ENCODE results near the gene SLC7A14.

Gene SLC7A14

GRCh38 chr3:170534227-170534626 lies 51.6 kb downstream of the SLC7A14 start:
- no peak for DNase-seq

GRCh38 chr3:170532573-170532972 lies 53.3 kb downstream of the SLC7A14 start:
- DNase-seq = no peak

- no peak for DNase-seq
Measured at GRCh38 chr3:170531657-170532335, 54.1 kb downstream of the SLC7A14 start.

GRCh38 chr3:170531054-170531453 lies 54.8 kb downstream of the SLC7A14 start:
- no peak for DNase-seq

GRCh38 chr3:170529912-170530311 lies 56.0 kb downstream of the SLC7A14 start:
- no peak for DNase-seq

- DNase-seq = no peak
Measured at GRCh38 chr3:170529346-170529745, 56.5 kb downstream of the SLC7A14 start.

GRCh38 chr3:170528726-170529125 lies 57.1 kb downstream of the SLC7A14 start:
- no peak for DNase-seq

GRCh38 chr3:170524073-170524472 lies 61.8 kb downstream of the SLC7A14 start:
- no peak for DNase-seq

GRCh38 chr3:170523248-170523647 lies 62.6 kb downstream of the SLC7A14 start:
- peak in 3 of 4 experiments; percentile 21 to 62 (median 51) for DNase-seq

- no peak for DNase-seq
Measured at GRCh38 chr3:170522201-170522600, 63.7 kb downstream of the SLC7A14 start.

GRCh38 chr3:170520996-170521395 lies 64.9 kb downstream of the SLC7A14 start:
- no peak for DNase-seq

- no peak for DNase-seq
Measured at GRCh38 chr3:170517242-170517945, 68.5 kb downstream of the SLC7A14 start.

GRCh38 chr3:170513642-170514041 lies 72.2 kb downstream of the SLC7A14 start:
- DNase-seq = no peak

GRCh38 chr3:170511371-170511770 lies 74.5 kb downstream of the SLC7A14 start:
- no peak for DNase-seq

- DNase-seq = no peak
Measured at GRCh38 chr3:170508839-170509238, 77.0 kb downstream of the SLC7A14 start.

GRCh38 chr3:170508291-170508690 lies 77.6 kb downstream of the SLC7A14 start:
- no peak for DNase-seq

GRCh38 chr3:170507063-170507462 lies 78.8 kb downstream of the SLC7A14 start:
- peak in 2 of 4 experiments; percentile 22 to 40 for DNase-seq

GRCh38 chr3:170506556-170506955 lies 79.3 kb downstream of the SLC7A14 start:
- DNase-seq = peak in 3 of 4 experiments; percentile 40 to 57 (median 43)

GRCh38 chr3:170502297-170502696 lies 83.6 kb downstream of the SLC7A14 start:
- DNase-seq = no peak

- no peak for DNase-seq
Measured at GRCh38 chr3:170500995-170501394, 84.9 kb downstream of the SLC7A14 start.

GRCh38 chr3:170500462-170500861 lies 85.4 kb downstream of the SLC7A14 start:
- DNase-seq = no peak

GRCh38 chr3:170499562-170500156 lies 86.2 kb downstream of the SLC7A14 start:
- DNase-seq = peak in 2 of 4 experiments; percentile 6 to 34

- DNase-seq = no peak
Measured at GRCh38 chr3:170497207-170498095, 88.4 kb downstream of the SLC7A14 start.

Data from suppressor macrophage (primary cell).